ENCODE data around the gene CCDC174. TPM values are rescaled to one million over a fixed set of nuclear protein-coding genes. Genes with fewer than 3 reads are reported as not detected.

The CCDC174 gene
- total and polyA plus RNA-seq, 2 of the 4 experiments (the other 2 are of a cell fraction), result 5.9 to 9.6 TPM

GRCh38 chr3:14689247-14689980 is 37.9 kb downstream of the CCDC174 start:
- no peaks in the 10 kb centered on the region for H3K9me3 ChIP-seq (ENCODE audit: control insufficient read depth, insufficient read depth, low read length)
- no peak for ATAC-seq (ENCODE audit: low read depth)
- ChIA-PET POLR2A (ENCODE audit: unreplicated experiment) (no interaction called here), CTCF (no interaction called here)
- H3K56ac ChIP-seq (ENCODE audit: extremely low read depth, insufficient read depth, low read length), result no peak overlapping the region
- dilution Hi-C loops (cut with HindIII; ENCODE audit: low sequenced_read_pairs, unreplicated experiment), result no loop called here
- no peak overlapping the region for H2BK120ac ChIP-seq (ENCODE audit: low read depth, low read length)
- no peak overlapping the region for H4K8ac ChIP-seq (ENCODE audit: low read depth in 2 of 2, low read length in 2 of 2)
- H2BK20ac ChIP-seq (ENCODE audit: low read depth, low read length), result no peak overlapping the region
- H3K4me1 ChIP-seq (ENCODE audit: control insufficient read depth, insufficient read depth, low read length), result no peaks in the 10 kb centered on the region
- H3K4ac ChIP-seq (ENCODE audit: low read depth, low read length), result no peak overlapping the region
- H2AK9ac ChIP-seq (replicated peaks; ENCODE audit: low read depth, low read length, poor library complexity), result no peak overlapping the region
- no peaks in the 10 kb centered on the region for H3K36me3 ChIP-seq (ENCODE audit: control insufficient read depth, insufficient read depth, low read length)
- no peak overlapping the region for H3K4me2 ChIP-seq (ENCODE audit: low read depth, low read length)
- H3K14ac ChIP-seq (replicated peaks; ENCODE audit: low read depth, low read length), result no peak overlapping the region
- no peak overlapping the region for H3K9ac ChIP-seq (ENCODE audit: low read depth, low read length)
- no peak overlapping the region for H3K23ac ChIP-seq (ENCODE audit: low read depth, low read length)
- H4K20me1 ChIP-seq (ENCODE audit: insufficient read depth, low read length), result no peaks in the 10 kb centered on the region
- no peak overlapping the region for H3K18ac ChIP-seq (ENCODE audit: low read depth, low read length)
- intact Hi-C loops (cut with micrococcal nuclease), result no loop called here
- H2BK15ac ChIP-seq (ENCODE audit: low read depth, low read length), result no peak overlapping the region
- TF ChIP-seq NFE2L2 (IDR thresholded peaks at IDR 0.05; ENCODE audit: low read depth, low read length) (no peak), RCOR1 (IDR thresholded peaks at IDR 0.05; ENCODE audit: insufficient replicate concordance, low read length) (no peak), MXI1 (IDR thresholded peaks at IDR 0.05; ENCODE audit: borderline replicate concordance, low read depth, low read length) (no peak), POLR2A (IDR thresholded peaks at IDR 0.05; ENCODE audit: low read depth, low read length) (no peak), CHD1 (IDR thresholded peaks at IDR 0.05; ENCODE audit: low read depth, low read length) (no peak), CTCF (conservative IDR thresholded peaks at IDR 0.05; ENCODE audit: low read depth, low read length) (no peak), RFX5 (IDR thresholded peaks at IDR 0.05; ENCODE audit: low read depth, low read length) (no peak), SMC3 (IDR thresholded peaks at IDR 0.05; ENCODE audit: low read depth, low read length) (no peak), RAD21 (IDR thresholded peaks at IDR 0.05; ENCODE audit: low read length) (no peak), MAZ (IDR thresholded peaks at IDR 0.05; ENCODE audit: borderline replicate concordance, low read depth, low read length) (no peak)
- TF ChIP-seq, protein P1, sequence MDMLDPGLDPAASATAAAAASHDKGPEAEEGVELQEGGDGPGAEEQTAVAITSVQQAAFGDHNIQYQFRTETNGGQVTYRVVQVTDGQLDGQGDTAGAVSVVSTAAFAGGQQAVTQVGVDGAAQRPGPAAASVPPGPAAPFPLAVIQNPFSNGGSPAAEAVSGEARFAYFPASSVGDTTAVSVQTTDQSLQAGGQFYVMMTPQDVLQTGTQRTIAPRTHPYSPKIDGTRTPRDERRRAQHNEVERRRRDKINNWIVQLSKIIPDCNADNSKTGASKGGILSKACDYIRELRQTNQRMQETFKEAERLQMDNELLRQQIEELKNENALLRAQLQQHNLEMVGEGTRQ (IDR thresholded peaks at IDR 0.05; ENCODE audit: low read depth, low read length), result no peak
- H3K79me1 ChIP-seq (ENCODE audit: low read depth in 1 of 2, low read length in 2 of 2), result no peaks in the 10 kb centered on the region
- no peak overlapping the region for H2BK5ac ChIP-seq (ENCODE audit: low read depth, low read length, poor library complexity, severe bottlenecking)
- H3K27me3 ChIP-seq (ENCODE audit: control insufficient read depth, insufficient read depth, low read length), result peaks cover 9% of the 10 kb centered on the region
- no peak overlapping the region for H2AFZ ChIP-seq (replicated peaks; ENCODE audit: low read length, poor library complexity)
- 60% methylated on average over 1 of the region's 7 CpGs; no CpG with 5 or more reads in 1 of the 2 experiments for WGBS, 2 experiments (ENCODE audit: extremely low coverage in 2 of 2, insufficient read length in 1 of 2)
- in situ Hi-C loops (cut with MboI; ENCODE audit: low sequenced_read_pairs), result no loop called here
- H4K5ac ChIP-seq (ENCODE audit: low read depth, low read length), result no peak overlapping the region
- H3K9me1 ChIP-seq (ENCODE audit: insufficient read depth, low read length), result no peaks in the 10 kb centered on the region
- no TSS peak for BruUV-seq (replicated peaks)
- no peak for DNase-seq
- H2AK5ac ChIP-seq (ENCODE audit: low read depth, low read length), result no peak overlapping the region
- no peak overlapping the region for H3K4me3 ChIP-seq (ENCODE audit: insufficient read depth, low read depth, low read length)
- H3K27ac ChIP-seq (ENCODE audit: insufficient read depth, low read length), result no peak overlapping the region
- H4K91ac ChIP-seq (ENCODE audit: insufficient read depth, low read depth, low read length), result no peak overlapping the region

All from IMR-90 (cell line).